Epidermal melanocyte (primary cell): Measurements from ENCODE around the gene ZNF276.
"Not testable (repeated sequence)": the region's sequence is repeated elsewhere in the genome, so short reads cannot be mapped to it uniquely, and the experiment has no call there.

ENCODE experiments used
- DNase-seq: peaks from one replicate; pipeline ENCODE4 v3.0.0; 2011; ENCODE audit warnings: low spot score; ENCODE audit not compliant: insufficient read length

ZNF276 gene

DNA sequence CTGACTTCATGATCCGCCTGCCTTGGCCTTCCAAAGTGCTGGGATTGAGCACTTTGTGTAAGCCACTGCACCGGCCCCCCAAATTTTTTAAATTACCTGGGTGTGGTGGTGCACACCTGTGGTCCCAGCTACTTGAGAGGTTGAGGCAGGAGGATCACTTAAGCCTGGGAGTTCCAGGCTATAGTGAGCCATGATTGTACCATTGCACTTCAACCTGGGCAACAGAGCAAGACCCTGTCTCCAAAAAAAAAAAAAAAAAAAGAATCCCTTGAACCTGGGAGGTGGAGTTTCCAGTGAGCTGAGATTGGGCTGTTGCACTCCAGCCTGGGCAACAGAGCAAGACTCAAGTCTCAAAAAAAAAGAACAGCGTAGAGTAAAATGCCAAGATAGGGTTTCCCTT, 15.2 kb downstream of the ZNF276 start:
- DNase-seq = no peak

DNA sequence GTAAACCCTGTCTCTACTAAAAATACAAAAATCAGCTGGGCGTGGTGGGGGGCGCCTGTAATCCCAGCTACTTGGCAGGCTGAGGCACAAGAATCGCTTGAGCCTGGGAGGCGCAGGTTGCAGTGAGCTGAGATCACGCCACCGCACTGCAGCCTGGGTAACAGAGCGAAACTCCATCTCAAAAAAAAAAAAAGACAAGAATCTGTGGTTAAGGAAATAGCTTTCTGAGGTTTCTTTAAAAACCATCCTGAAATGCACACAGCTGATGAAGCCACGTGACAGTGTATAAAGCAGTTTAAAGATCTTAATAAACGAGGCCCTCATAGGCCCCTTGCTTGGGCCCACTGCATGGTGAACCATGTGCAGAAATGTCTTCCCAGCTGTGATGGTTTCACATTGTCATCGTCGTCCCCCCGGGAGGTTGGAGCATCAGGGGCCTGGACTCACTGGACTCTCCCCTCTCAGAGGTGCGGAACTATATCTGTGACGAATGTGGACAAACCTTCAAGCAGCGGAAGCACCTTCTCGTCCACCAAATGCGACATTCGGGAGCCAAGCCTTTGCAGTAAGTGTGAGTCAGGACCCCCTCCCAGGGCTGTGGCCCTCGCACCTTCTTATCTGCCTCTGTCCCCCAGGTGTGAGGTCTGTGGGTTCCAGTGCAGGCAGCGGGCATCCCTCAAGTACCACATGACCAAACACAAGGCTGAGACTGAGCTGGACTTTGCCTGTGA, 16.2 kb downstream of the ZNF276 start:
- DNase-seq = peak; percentile 43

DNA sequence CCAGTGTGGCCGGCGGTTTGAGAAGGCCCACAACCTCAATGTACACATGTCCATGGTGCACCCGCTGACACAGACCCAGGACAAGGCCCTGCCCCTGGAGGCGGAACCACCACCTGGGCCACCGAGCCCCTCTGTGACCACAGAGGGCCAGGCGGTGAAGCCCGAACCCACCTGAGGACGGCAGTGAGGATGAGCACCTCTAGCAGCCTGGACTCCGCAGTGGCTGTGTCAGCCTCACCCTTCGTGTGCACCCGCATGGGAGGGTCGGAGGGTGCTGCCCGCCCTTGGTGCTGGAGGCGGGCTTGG, 16.7 kb downstream of the ZNF276 start:
- DNase-seq = no peak

DNA sequence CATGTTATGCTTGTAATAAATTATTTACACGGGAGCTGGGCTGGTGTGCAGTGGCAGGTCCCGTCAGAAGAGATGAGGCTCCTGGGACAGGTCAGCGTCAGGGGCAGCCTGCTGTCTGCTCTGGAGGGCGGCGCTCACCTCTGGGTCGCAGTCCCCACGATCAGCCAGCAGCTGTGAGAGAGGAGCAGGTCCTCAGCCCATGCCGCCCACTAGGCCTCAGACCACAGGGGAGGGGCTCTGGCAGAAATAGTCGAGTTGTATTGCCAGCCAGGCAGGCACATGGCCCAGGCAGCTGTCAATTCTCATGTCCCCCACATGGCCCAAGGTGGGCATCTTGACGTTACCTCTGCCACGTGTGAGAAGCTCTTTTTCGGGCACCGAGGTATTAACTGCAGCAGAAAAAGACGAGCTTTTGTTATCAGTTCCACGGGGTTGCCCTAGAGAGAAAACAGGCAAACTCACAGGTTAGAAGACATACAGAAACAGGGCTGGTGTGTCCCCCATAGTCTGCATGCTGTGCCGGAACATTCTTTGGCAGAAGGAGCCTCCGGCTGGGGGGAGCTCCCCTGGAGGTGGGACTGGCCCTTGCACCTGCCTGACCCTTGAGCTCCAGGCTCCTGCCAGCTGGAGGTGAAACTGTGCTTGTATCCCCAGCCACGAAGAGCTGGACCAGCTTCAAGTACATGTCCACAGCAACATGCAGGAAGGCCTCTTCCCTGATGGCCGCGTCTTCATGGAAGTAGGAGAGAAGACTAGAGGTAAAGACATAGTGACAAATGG, 17.4 kb downstream of the ZNF276 start:
- DNase-seq = no peak

DNA sequence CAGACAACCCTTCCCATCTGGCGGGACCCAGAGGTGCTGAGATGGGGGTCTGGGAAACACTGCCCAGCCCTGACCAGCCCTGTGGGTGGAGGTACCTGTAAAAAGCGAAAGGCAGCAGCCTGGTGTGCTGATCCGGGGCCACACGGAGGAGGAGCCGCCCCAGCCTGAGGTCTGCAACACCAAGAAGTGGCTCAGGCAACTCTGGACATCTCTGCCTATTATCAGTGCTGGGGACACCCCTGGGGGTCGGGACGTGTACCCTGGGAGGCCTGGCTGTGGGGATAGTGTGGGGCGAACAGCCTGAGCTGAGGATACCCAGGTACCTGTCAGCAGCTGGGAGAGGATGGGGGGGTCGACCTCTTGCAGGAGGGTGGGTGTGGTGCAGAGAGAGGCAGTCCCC, 18.0 kb downstream of the ZNF276 start:
- no peak for DNase-seq

DNA sequence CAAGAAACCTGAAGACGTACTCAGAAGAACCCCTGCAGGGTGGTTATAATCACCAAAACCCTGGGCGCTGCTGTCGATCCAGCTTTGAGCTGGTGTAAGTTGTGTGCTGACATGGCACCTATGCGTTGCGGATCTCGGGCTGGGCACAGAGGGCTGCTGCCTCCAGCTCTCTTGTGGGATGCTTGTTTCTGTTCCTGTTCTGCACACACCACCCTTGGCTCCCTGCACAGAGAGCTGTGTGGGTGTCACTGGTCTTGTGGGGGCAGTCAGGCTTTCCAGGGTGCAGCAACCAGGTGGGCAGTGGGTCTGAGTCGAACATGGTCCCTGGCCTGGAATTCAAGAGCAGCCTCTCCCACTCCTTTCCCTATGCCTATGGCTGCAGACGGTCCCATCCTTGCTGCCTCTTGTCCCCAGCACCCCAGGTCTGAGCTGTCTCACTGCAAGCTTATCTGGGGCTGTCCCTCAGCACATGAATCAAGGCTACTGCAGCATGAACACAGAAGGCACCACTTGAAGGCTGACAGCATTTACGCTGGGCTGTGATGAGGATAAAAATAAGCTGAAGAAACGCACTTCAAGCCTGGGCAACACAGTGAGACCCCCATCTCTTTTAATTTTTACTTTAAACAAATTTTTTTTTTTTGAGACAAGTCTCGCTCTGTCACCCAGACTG, 20.1 kb downstream of the ZNF276 start:
- DNase-seq = no peak

DNA sequence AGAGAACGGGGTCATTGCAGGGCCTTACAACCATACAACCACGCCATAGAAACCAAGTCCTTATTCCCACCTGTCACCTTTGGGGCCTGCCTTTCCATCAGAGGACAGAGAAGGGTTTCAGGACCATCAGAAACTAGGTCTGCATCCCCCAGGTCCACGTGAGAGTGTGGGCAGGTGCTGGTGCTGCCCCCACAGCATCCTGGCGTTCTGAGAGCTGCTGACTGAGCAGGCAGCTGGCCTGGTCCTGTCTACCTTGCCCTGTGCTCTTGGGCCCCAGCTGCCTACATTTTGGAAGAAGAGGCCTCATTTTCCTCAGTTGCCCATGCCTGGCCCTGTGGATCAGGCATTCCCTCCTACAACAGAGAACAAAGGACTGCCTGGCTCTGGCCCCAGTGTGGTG, 21.6 kb downstream of the ZNF276 start:
- DNase-seq = no peak

DNA sequence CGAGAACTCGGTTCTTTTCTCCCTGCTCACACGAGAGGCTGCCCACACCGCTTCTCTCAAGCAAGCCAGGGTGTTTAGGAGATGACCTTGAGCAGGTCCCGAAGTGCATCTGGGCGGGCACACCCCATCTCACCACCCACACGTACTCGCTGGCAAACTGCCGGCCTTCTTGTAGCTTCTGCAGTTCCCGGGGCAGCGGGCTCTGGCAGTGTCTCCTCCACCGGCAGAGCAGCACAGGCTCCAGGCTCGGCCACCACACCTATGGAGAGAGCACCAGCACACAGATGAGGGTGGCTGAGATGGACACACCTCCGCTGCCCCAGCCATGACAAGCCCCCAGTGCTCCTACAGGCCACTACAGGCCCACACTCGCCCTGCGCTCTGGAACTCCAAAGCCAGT, 23.5 kb downstream of the ZNF276 start:
- no peak for DNase-seq

DNA sequence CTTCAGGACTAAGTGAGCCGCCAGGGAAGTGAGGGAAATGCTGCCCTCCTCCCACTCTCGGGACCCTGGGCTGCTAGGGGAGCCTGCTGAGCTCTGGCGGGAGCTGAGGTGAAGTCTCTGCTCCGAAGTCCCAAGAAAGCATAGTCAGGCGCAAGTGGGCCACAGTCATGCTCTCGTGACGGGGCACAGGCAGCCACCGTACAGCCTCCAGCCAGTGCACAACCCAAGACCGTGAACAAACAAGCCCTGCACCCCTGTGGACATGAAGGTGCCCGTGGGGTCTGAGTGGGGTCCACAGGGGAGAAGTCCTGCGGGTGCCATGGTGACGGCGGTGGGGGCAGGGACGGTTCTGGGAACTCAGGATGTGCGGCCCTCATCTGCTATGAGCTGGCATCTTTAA, 24.7 kb downstream of the ZNF276 start:
- DNase-seq = no peak

DNA sequence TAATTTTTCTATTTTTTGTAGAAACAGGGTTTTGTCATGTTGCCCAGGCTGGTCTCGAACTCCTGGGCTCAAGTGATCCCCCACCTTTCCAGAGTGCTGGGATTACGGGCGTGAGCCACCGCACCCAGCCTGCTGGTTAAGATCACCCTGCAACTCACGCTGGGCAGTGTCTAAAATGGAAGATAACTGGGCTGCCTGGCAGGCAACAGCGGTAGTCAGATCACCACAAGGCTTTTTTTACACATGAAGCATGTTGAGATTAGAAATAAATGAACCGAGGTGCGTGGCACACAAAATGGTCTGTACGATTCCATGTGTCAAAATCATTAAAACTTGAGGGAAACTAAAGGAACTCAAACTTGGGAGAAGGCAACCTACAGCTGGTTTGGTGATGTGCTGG, 26.7 kb downstream of the ZNF276 start:
- no peak for DNase-seq

DNA sequence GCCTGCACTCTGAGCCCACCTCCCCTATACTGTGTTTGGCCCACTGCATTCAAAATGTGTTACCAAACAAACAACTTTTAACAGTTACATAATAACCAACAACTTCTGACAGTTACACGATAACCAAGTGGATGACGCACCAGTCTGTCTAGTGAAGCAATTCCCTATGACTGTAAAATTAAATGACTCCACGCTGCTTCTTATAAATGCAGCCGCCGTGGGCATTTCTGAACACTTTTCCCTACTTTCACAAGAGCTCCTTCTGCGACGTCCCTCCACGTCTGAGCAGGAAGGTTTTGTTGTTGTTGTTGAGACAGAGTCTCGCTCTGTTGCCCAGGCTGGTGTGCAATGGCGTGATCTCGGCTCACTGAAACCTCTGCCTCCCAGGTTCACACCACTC, 27.6 kb downstream of the ZNF276 start:
- DNase-seq = no peak

DNA sequence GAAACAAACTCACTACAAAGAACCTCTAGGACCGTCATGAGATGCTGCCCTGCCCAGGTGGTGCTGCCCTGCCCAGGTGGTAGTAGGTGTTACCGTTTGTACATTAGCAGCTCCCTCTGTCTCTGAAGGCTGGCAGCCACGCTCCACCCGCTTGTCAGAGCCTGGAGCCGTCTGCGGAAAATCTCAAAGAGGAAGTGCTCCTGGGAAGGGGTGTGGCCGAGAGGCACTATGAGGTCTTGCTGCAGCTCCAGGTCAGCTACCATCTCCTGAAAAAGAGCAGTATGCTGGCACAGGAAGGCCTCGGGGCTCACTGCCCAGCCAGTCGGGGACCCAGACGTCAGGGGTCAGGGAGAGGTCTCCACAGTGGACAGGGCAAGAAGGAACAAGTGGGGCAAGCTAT, 28.3 kb downstream of the ZNF276 start:
- no peak for DNase-seq

DNA sequence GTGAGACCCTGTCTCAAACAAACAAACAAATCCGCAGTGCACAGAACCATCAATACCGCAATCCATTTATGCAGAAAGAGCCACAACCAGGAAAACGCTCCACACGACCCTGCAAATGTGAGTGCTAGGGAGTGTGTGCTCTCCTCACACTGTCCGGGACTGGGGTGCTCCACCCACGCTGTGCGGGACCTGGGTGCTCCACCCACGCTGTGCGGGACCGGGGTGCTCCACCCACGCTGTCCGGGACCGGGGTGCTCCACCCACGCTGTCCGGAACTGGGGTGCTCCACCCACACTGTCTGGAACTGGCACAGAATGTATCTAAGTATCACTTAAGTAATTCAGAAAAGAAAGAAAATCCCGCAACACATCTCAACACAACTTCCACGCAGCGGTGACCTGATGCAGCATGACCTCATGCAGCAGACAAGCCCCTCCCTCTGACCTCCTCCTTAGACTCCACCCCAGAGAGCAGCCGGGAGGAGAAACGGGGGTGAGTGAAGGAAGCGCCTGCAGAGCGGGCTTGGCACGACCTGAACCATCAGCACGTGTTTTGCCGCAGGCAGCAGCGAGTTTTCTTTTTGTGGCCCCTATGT, 38.5 kb downstream of the ZNF276 start:
- no peak for DNase-seq

DNA sequence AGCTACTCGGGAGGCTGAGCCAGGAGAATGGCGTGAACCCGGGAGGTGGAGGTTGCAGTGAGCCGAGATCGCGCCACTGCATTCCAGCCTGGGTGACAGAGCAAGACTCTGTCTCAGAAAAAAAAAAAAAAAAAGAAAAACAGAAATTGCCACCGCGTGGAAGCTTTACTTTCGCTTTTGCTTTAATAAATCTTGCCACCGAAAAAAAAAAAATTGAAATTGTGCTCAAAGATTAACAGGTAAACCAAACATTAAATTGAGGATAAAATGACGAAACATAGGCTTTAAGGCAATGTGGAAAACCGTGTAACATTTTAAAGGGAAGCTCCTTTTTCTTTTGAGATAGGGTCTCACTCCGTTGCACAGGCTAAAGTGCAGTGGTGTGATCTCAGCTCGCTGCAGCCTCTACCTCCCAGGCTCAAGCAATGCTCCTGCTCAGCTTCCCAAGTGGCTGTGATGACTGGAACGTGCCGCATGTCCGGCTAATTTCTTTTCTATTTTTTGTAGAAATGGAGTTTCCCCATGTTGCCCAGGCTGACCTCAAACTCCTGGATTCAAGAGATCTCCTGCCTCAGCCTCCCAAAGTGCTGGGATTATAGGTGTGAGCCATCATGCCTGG, 40.1 kb downstream of the ZNF276 start:
- DNase-seq = no peak

DNA sequence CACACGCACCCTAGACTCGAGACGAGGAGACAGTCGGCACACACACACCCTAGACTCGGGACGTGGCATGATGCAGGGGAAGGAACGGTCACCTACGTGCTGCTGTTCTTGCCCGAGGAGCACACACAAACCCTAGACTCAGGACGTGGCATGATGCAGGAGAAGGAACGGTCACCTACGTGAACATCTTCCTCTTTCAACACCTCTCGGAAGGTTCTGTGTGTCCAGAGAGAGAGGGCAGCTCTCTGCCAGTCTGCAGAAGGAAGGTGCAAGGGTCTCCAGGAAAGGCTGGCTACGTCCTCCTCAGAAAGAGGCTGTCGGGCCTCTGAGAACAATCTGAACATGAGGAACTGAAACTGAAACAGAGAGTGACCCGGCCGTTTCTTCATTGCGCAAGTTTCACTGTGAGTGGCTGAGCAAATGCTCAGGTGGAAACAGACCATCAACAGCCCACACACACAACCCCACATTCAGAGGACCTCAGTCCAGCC, 43.4 kb downstream of the ZNF276 start:
- DNase-seq = no peak

DNA sequence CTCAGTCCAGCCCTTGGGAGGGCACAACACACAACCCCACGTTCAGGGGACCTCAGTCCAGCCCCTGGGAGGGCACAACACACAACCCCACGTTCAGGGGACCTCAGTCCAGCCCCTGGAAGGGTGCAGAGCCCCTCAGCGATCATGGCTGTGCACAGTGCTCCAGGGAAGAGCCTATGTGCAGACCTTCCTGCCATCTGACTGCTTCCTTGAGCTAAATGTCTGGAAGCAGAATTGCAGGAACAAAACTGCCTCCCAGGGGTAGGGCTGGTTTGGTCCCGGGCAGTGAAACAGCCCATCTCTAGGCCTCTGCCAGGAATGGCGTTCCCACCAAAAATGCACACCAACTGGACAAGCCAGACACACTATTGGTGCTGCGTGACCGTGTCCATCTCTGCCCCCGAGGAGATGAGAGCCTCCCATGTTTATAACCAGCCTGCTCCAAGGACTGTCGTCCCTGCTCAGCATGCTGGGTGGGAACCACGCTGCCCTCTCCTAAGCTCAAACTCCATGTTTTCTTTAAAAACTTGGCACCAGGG, 44.0 kb downstream of the ZNF276 start:
- DNase-seq = no peak

DNA sequence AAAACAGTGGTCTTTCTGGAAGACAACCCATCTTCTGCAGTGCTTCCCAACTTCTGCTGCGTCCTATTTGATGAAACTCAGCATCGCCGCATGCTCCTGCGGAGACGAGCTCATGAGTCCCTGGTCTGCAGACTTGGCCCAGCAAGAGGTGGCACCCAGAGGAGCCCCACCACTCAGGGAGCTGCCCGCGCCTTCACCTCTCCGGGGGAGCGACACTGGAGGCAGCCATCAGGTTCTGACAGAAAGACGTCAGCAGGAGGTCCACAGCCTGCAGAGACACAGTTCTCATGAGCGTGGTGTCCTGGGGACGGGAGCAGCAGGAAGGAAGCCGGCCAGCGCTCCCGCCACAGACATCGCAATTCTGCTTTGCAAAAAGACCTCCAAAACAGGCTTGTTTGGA, 49.0 kb downstream of the ZNF276 start:
- no peak for DNase-seq

DNA sequence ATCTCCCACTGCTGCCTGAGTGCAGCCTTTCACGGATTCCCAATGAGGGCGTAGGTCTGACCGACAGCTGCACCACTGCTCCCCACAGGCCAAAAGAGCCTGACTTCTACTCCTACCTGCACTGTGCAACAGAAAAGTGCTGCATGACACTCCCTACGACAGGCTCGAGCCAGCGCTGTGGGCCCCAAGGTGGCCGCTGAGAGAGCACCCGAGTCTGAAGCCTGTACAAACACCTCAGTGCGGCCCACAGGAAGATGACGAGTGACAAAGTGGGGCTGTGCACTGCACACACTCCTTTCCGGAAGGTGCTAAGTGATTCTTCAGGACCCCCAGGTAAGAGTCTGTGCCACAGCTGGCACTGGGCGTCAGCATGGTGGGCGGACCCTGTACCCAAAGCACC, 53.9 kb downstream of the ZNF276 start:
- DNase-seq = no peak

DNA sequence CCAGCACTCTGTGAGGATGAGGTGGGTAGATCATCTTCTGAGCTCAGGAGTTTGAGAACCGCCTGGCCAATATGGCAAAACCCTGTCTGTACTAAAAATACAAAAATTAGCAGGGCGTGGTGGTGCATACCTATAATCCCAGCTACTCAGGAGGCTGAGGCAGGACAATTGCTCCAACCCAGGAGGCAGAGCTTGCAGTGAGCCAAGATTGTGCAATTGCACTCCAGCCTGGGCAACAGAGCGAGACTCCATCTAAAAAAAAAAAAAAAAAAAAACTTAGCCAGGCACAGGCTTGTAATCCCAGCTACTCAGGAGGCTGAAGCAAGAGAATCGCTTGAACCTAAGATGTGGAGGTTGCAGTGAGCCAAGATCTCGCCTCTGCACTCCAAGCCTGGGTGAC, 56.9 kb downstream of the ZNF276 start:
- DNase-seq = not testable (repeated sequence)

DNA sequence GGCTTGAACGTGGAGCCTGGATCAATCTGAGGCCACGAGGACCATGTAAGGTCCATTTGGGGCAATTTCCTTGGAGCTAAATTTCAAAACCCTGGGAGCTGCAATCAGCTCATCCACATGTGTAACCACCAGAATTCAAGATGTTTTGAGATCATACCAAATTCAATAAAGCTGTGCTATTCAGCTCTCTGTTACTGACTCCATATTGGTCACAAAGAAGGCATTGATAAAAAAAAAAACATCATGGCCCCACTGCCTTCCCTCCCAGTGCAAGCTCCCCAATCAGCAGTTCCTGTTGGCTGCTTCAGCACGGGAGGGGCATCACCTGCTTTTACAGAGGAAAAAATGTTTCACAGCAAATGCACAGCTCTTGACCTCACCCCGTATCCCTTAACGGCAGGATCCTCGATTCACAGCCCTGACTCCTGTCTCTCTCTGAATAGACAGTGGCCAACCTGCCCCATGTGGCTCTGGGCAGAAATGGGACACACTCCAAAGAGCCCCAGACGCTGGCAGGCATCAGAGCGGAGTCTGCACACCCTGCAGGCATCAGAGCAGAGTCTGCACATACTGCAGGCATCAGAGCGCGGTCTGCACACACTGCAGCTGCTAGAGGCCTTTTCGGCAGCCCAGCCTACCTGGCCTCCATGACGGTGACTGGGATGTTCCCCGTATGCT, 58.0 kb downstream of the ZNF276 start:
- peak; percentile 72 for DNase-seq

DNA sequence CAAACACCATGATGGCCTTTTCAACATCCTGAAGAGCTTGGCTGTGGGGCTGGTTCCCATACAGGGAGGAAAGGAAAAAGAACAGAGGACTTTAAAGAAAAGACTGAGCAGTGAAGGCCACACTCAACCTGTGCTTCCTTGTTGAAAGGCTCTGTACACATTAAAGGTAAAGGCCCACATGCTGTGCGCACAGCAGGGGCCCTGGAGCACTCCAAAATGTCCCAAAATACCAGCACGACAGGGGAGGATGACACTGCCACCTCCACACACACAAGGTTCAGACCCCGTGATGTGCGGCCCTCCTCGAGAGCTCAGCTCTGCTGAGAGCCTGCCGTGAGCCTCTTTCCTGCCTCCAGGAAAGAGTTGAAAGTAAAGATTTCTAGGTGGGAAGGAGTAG, 58.6 kb downstream of the ZNF276 start:
- no peak for DNase-seq
